PC-3 (cell line): ENCODE data around the gene SIPA1. TPM values are rescaled to one million over a fixed set of nuclear protein-coding genes. Genes with fewer than 3 reads are reported as not detected.

ENCODE experiments used
- ATAC-seq: fragments of 200-7000 bp; cut with Tn5 transposase; 2 replicates; pipeline ENCODE4 v1.9.1; 2020; ENCODE audit warnings: mild to moderate bottlenecking, moderate library complexity
- BruUV-seq: library from RNA; stranded (reverse); fragments of 400-500 nt; replicated peaks from 2 replicates; lab custom pipeline; 2021; lab: Mats Ljungman, UMichigan
- CTCF ChIA-PET: fragments of 300-600 bp; sonication (Branson Sonifier 250); formaldehyde crosslinking; loops from one replicate; lab custom pipeline; 2022; ENCODE audit warnings: antibody characterized with exemption; lab: Charles Lee
- POLR2A ChIA-PET: fragments of 300-600 bp; sonication (Branson Sonifier 250); formaldehyde crosslinking; loops from one replicate; lab custom pipeline; 2022; ENCODE audit warnings: antibody characterized with exemption; ENCODE audit not compliant: unreplicated experiment; lab: Charles Lee
- DNase-seq: peaks from one replicate; pipeline ENCODE4 v3.0.0-alpha.2; 2015
- H2AFZ ChIP-seq: fragments of 300-600 bp; sonication (generic); 2 replicates; pipeline ENCODE4 v1.6.0; 2016; ENCODE audit warnings: antibody characterized with exemption, low read length
- H3F3A ChIP-seq: fragments of 300-600 bp; sonication (generic); one replicate; pipeline ENCODE4 v1.6.0; 2017; ENCODE audit warnings: antibody characterized with exemption, low read length, control low read depth, mild to moderate bottlenecking; ENCODE audit not compliant: unreplicated experiment
- H3K27ac ChIP-seq: fragments of 300-600 bp; sonication (generic); 2 replicates; pipeline ENCODE4 v1.5.1; 2016; ENCODE audit warnings: mild to moderate bottlenecking, low read length
- H3K27me3 ChIP-seq: fragments of 300-600 bp; sonication (generic); 2 replicates; pipeline ENCODE4 v1.6.1; 2016; ENCODE audit warnings: low read length, mixed read lengths
- H3K36me3 ChIP-seq: fragments of 300-600 bp; sonication (generic); 2 replicates; pipeline ENCODE4 v1.6.1; 2016; ENCODE audit warnings: low read depth, mixed run types, low read length, mixed read lengths
- H3K4me1 ChIP-seq: fragments of 300-600 bp; sonication (generic); 2 replicates; pipeline ENCODE4 v1.5.1; 2016; ENCODE audit warnings: low read length; ENCODE audit not compliant: insufficient read depth
- H3K4me2 ChIP-seq: fragments of 300-600 bp; sonication (generic); 2 replicates; pipeline ENCODE4 v1.6.0; 2016; ENCODE audit warnings: low read length
- H3K4me3 ChIP-seq: fragments of 300-600 bp; sonication (generic); 2 replicates; pipeline ENCODE4 v1.5.1; 2016; ENCODE audit warnings: mild to moderate bottlenecking, low read length, mixed read lengths
- H3K79me2 ChIP-seq: fragments of 300-600 bp; sonication (generic); 2 replicates; pipeline ENCODE4 v1.6.1; 2017; ENCODE audit warnings: low read length, mixed read lengths
- H3K9ac ChIP-seq: fragments of 300-600 bp; sonication (generic); 2 replicates; pipeline ENCODE4 v1.6.0; 2016; ENCODE audit warnings: mild to moderate bottlenecking, low read length
- H3K9me2 ChIP-seq: fragments of 300-600 bp; sonication (generic); replicated peaks from 2 replicates; pipeline ENCODE4 v1.6.1; 2016; ENCODE audit warnings: mixed run types, low read length, mixed read lengths
- H3K9me3 ChIP-seq: fragments of 300-600 bp; sonication (generic); 2 replicates; pipeline ENCODE4 v1.6.1; 2016; ENCODE audit warnings: low read length, mixed read lengths
- H4K20me1 ChIP-seq: fragments of 300-600 bp; sonication (generic); 2 replicates; pipeline ENCODE4 v1.6.1; 2016; ENCODE audit warnings: low read length, mixed read lengths
- EZH2 ChIP-seq: fragments of 300-600 bp; sonication (generic); IDR thresholded peaks from one replicate; pipeline ENCODE4 v1.6.1; 2017; ENCODE audit warnings: antibody characterized with exemption, mild to moderate bottlenecking, low read length; ENCODE audit not compliant: unreplicated experiment
- EZH2phosphoT487 ChIP-seq: fragments of 300-600 bp; sonication (generic); IDR thresholded peaks from 2 replicates; pipeline ENCODE4 v1.6.1; 2018; ENCODE audit warnings: mild to moderate bottlenecking, antibody characterized with exemption, low read length, borderline replicate concordance
- intact Hi-C: fragments of 100-400 bp; cut with micrococcal nuclease; formaldehyde crosslinking; loops from 2 replicates; pipeline ENCODE4 v1.9.0; 2023
- total RNA-seq: library from RNA; depleted of rRNA; stranded (reverse); fragments of >200 nt; gene quantifications from 2 replicates; pipeline ENCODE4 v1.2.3, GENCODE V29; 2014
- TF ChIP-seq, protein P1 (sequence below): fragments of 300-600 bp; sonication (generic); conservative IDR thresholded peaks from 2 replicates; pipeline ENCODE4 v1.5.1; 2017; ENCODE audit warnings: antibody characterized with exemption, low read depth, mild to moderate bottlenecking, low read length

The SIPA1 gene
- total RNA-seq, 1 experiment from 2014 or later = 113 TPM

DNA sequence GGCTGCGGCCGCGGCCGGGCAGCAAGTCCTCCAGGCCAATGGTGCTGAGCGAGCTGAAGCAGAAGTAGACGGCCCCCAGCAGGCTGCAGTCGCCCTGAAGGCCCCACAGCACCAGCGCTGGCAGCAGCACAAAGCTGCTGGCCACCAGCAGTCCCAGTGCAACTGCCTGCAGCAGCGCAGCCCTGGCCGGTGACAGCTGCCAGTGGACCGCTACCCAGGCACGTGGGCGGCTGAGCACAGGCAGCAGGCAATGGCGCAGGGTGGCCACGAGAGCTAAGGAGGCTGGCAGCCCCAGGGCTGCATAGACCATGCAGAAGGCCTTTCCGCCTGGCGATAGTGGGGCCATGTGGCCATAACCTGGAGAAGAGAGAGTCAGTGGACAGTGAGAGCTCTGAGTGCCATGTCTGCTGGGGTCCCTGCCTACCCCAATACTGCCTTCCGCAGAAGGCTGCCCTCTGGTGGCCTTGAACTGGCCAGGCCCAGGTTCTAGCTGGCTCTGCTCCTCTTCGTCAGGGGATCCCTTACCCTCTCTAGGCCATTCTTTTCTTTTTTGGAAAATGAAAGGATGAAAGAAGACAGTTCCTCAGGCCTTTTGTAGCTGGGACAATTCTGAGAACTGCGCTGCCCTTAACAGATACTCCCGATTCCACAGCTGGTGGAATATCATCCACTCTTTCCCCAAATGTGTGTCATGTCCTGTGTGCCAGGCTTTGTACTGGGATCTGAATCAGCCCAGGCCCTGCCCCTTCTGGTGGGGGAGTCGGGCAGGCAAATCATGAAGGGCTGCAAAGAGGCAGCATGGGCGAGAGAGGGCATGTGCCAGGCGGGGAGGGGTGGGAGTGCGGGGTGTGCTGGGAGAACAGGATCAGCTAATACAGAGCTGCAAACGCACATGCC, 44.1 kb upstream of the SIPA1 start:
- ChIA-PET CTCF (interaction anchor here (0.7 to 1.0 kb wide), 3 partner anchors 17 to 52 kb away, joined by 3 to 4 read pairs (median 3); partner anchors contain the start of gene PCNX3), POLR2A (interaction anchor here (1.0 kb wide), 1 partner anchor 21 kb away, joined by 5 read pairs; the partner anchor contains the start of gene PCNX3)
- Histone ChIP-seq H3K27ac (no peak overlapping the region), H3K4me2 (no peak overlapping the region), H3K4me3 (no peak overlapping the region), H3K9me3 (no peaks in the 10 kb centered on the region), H3K79me2 (no peaks in the 10 kb centered on the region), H4K20me1 (no peaks in the 10 kb centered on the region), H3K9me2 (no peaks in the 10 kb centered on the region), H3K36me3 (peaks cover 10% of the 10 kb centered on the region; the same call in 1 of the 2 replicates), H3K4me1 (no peaks in the 10 kb centered on the region), H3F3A (no peaks in the 10 kb centered on the region), H3K27me3 (no peaks in the 10 kb centered on the region), H3K9ac (no peak overlapping the region), H2AFZ (no peak overlapping the region)
- ATAC-seq (peak; percentile 46), DNase-seq (peak; percentile 39)
- no TSS peak for BruUV-seq
- no peak for TF ChIP-seq EZH2phosphoT487
- TF ChIP-seq, protein P1, sequence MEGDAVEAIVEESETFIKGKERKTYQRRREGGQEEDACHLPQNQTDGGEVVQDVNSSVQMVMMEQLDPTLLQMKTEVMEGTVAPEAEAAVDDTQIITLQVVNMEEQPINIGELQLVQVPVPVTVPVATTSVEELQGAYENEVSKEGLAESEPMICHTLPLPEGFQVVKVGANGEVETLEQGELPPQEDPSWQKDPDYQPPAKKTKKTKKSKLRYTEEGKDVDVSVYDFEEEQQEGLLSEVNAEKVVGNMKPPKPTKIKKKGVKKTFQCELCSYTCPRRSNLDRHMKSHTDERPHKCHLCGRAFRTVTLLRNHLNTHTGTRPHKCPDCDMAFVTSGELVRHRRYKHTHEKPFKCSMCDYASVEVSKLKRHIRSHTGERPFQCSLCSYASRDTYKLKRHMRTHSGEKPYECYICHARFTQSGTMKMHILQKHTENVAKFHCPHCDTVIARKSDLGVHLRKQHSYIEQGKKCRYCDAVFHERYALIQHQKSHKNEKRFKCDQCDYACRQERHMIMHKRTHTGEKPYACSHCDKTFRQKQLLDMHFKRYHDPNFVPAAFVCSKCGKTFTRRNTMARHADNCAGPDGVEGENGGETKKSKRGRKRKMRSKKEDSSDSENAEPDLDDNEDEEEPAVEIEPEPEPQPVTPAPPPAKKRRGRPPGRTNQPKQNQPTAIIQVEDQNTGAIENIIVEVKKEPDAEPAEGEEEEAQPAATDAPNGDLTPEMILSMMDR = peak; percentile 91
- intact Hi-C loops = no loop called here

DNA sequence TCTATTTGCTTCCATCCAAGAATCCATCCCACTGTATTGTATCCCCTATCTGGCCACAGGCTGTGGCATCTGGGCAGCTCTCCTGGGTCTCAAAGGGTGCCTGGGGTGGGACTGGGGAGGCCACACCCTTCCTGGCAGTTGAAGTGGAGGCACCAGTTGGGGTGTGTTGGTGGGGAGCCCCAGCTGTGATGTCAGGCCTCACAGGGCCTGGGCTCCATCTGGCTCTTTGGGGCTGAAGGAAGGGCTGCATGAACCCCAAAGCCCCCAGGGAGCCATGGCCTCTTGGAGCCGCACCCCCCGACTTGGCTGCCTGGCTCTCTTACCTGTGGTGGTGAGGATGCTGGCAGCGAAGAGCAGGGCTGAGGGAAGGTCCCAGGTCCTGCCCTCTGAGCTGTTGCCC, 42.8 kb upstream of the SIPA1 start:
- H3K36me3 ChIP-seq = peaks cover 12% of the 10 kb centered on the region; the same call in 1 of the 2 replicates
- H3K4me1 ChIP-seq = no peaks in the 10 kb centered on the region
- H3K27me3 ChIP-seq = no peaks in the 10 kb centered on the region
- H2AFZ ChIP-seq = no peak overlapping the region
- no peak for TF ChIP-seq EZH2
- TF ChIP-seq, protein P1 = no peak
- no peak for TF ChIP-seq EZH2phosphoT487
- no peaks in the 10 kb centered on the region for H3K9me3 ChIP-seq
- H3K9me2 ChIP-seq = no peaks in the 10 kb centered on the region
- H3K9ac ChIP-seq = no peak overlapping the region
- H3F3A ChIP-seq = no peaks in the 10 kb centered on the region
- DNase-seq (no peak), ATAC-seq (no peak)
- intact Hi-C loops = no loop called here
- no peaks in the 10 kb centered on the region for H4K20me1 ChIP-seq
- no peak overlapping the region for H3K4me3 ChIP-seq
- no peaks in the 10 kb centered on the region for H3K79me2 ChIP-seq
- ChIA-PET CTCF (interaction anchor here (1.1 kb wide), 2 partner anchors 18 to 55 kb away, joined by 4 to 5 read pairs; no protein-coding TSS in a partner anchor), POLR2A (interaction anchor here (0.5 kb wide), 1 partner anchor 68 kb away, joined by 3 read pairs; the partner anchor contains the start of gene RELA)
- H3K4me2 ChIP-seq = no peak overlapping the region
- no TSS peak for BruUV-seq
- no peak overlapping the region for H3K27ac ChIP-seq
